ENCODE results near the gene GRM1. TPM values are rescaled to one million over a fixed set of nuclear protein-coding genes. Genes with fewer than 3 reads are reported as not detected.

Gene GRM1
- total and polyA plus RNA-seq, 4 donors, result 0.02 to 0.12 (median 0.06) TPM

GRCh38 chr6:146154197-146154596 is 125.3 kb downstream of the GRM1 start:
- no peak for DNase-seq
- TF ChIP-seq, protein P1, sequence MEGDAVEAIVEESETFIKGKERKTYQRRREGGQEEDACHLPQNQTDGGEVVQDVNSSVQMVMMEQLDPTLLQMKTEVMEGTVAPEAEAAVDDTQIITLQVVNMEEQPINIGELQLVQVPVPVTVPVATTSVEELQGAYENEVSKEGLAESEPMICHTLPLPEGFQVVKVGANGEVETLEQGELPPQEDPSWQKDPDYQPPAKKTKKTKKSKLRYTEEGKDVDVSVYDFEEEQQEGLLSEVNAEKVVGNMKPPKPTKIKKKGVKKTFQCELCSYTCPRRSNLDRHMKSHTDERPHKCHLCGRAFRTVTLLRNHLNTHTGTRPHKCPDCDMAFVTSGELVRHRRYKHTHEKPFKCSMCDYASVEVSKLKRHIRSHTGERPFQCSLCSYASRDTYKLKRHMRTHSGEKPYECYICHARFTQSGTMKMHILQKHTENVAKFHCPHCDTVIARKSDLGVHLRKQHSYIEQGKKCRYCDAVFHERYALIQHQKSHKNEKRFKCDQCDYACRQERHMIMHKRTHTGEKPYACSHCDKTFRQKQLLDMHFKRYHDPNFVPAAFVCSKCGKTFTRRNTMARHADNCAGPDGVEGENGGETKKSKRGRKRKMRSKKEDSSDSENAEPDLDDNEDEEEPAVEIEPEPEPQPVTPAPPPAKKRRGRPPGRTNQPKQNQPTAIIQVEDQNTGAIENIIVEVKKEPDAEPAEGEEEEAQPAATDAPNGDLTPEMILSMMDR (IDR thresholded peaks at IDR 0.05; ENCODE audit: control extremely low read depth, extremely low read depth), result no peak

DNA sequence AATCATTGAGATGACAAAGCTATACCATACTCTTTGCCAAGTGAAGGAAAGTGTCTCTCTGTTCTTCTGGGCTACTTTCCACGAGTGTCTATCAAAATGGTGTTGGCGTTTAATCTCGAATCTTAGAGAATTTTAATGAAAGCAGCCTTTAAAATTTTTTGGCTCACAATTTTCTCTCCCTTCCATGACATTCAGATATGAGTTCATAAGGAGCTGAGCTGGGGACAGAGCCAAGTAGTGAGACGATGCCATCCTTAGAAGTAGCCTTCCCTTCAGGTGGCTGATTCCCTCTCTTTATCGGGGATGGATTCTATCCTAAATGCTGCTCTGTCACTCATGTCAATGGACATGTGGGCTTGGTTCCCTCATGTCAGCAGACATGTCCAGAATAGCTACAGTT is 132.8 kb downstream of the GRM1 start:
- Histone ChIP-seq H3K27ac (ENCODE audit: low read depth in 1 of 2, low read length in 1 of 2) (no peak overlapping the region), H3K4me1 (ENCODE audit: control insufficient read depth in 5 of 5, insufficient read depth in 5 of 5, low read length in 5 of 5) (no peaks in the 10 kb centered on the region), H3K27me3 (ENCODE audit: control insufficient read depth in 3 of 3, insufficient read depth in 3 of 3, low read length in 2 of 3) (no peaks in the 10 kb centered on the region), H3K9ac (ENCODE audit: insufficient read depth in 1 of 2, low read length in 2 of 2) (no peak overlapping the region), H3K36me3 (ENCODE audit: control insufficient read depth in 4 of 4, insufficient read depth in 4 of 4, low read length in 4 of 4) (no peaks in the 10 kb centered on the region), H3K9me3 (ENCODE audit: control insufficient read depth in 4 of 4, insufficient read depth in 3 of 4, low read length in 3 of 4) (no peaks in the 10 kb centered on the region), H3K4me3 (no peak overlapping the region)
- WGBS, 2 donors, result 82 to 90% methylated on average over 5 of the region's 5 CpGs
- ATAC-seq (ENCODE audit: insufficient read depth, low FRiP score), result no peak
- DNase-seq, result no peak
- TF ChIP-seq, protein P1 (IDR thresholded peaks at IDR 0.05; ENCODE audit: control extremely low read depth, extremely low read depth), result no peak

More at GRCh38 chr6:146154197-146154596, 125.3 kb downstream of the GRM1 start:
- Histone ChIP-seq H3K27ac (ENCODE audit: low read depth in 1 of 2, low read length in 1 of 2) (no peak overlapping the region), H3K36me3 (ENCODE audit: control insufficient read depth in 4 of 4, insufficient read depth in 4 of 4, low read length in 4 of 4) (no peaks in the 10 kb centered on the region), H3K4me3 (no peak overlapping the region), H3K27me3 (ENCODE audit: control insufficient read depth in 3 of 3, insufficient read depth in 3 of 3, low read length in 2 of 3) (no peaks in the 10 kb centered on the region), H3K4me1 (ENCODE audit: control insufficient read depth in 5 of 5, insufficient read depth in 5 of 5, low read length in 5 of 5) (peaks cover 0 to 2% (median 0%) of the 10 kb centered on the region in 5 donors), H3K9ac (ENCODE audit: insufficient read depth in 1 of 2, low read length in 2 of 2) (no peak overlapping the region), H3K9me3 (ENCODE audit: control insufficient read depth in 4 of 4, insufficient read depth in 3 of 4, low read length in 3 of 4) (no peaks in the 10 kb centered on the region)
- ATAC-seq (ENCODE audit: insufficient read depth, low FRiP score), result no peak
- WGBS, 2 donors, result 20 to 25% methylated on average over 6 of the region's 6 CpGs

- 85 to 95% methylated on average over 1 of the region's 1 CpG for WGBS, 2 donors
- no peak overlapping the region for H3K27ac ChIP-seq (ENCODE audit: low read depth in 1 of 2, low read length in 1 of 2)
- H3K9me3 ChIP-seq (ENCODE audit: control insufficient read depth in 4 of 4, insufficient read depth in 3 of 4, low read length in 3 of 4), result no peaks in the 10 kb centered on the region
- DNase-seq, result no peak
- no peak for ATAC-seq (ENCODE audit: insufficient read depth, low FRiP score)
- H3K27me3 ChIP-seq (ENCODE audit: control insufficient read depth in 3 of 3, insufficient read depth in 3 of 3, low read length in 2 of 3), result no peaks in the 10 kb centered on the region
- TF ChIP-seq, protein P1 (IDR thresholded peaks at IDR 0.05; ENCODE audit: control extremely low read depth, extremely low read depth), result no peak
- no peak overlapping the region for H3K4me3 ChIP-seq
- no peaks in the 10 kb centered on the region for H3K4me1 ChIP-seq (ENCODE audit: control insufficient read depth in 5 of 5, insufficient read depth in 5 of 5, low read length in 5 of 5)
- no peak overlapping the region for H3K9ac ChIP-seq (ENCODE audit: insufficient read depth in 1 of 2, low read length in 2 of 2)
- H3K36me3 ChIP-seq (ENCODE audit: control insufficient read depth in 4 of 4, insufficient read depth in 4 of 4, low read length in 4 of 4), result no peaks in the 10 kb centered on the region
Observed at GRCh38 chr6:146169872-146170271, 141.0 kb downstream of the GRM1 start.

GRCh38 chr6:146177785-146178184 is 148.9 kb downstream of the GRM1 start:
- 95 to 97% methylated on average over 1 of the region's 1 CpG for WGBS, 2 donors
- DNase-seq, result no peak
- Histone ChIP-seq H3K4me3 (no peak overlapping the region), H3K4me1 (ENCODE audit: control insufficient read depth in 5 of 5, insufficient read depth in 5 of 5, low read length in 5 of 5) (no peaks in the 10 kb centered on the region), H3K27ac (ENCODE audit: low read depth in 1 of 2, low read length in 1 of 2) (no peak overlapping the region), H3K36me3 (ENCODE audit: control insufficient read depth in 4 of 4, insufficient read depth in 4 of 4, low read length in 4 of 4) (no peaks in the 10 kb centered on the region), H3K9ac (ENCODE audit: insufficient read depth in 1 of 2, low read length in 2 of 2) (no peak overlapping the region), H3K9me3 (ENCODE audit: control insufficient read depth in 4 of 4, insufficient read depth in 3 of 4, low read length in 3 of 4) (no peaks in the 10 kb centered on the region), H3K27me3 (ENCODE audit: control insufficient read depth in 3 of 3, insufficient read depth in 3 of 3, low read length in 2 of 3) (no peaks in the 10 kb centered on the region)
- TF ChIP-seq, protein P1 (IDR thresholded peaks at IDR 0.05; ENCODE audit: control extremely low read depth, extremely low read depth), result no peak
- ATAC-seq (ENCODE audit: insufficient read depth, low FRiP score), result no peak

All from lung (tissue), 12 donors.